SK-N-SH (cell line): ENCODE results near the gene C20orf144.

Experiments
- SIN3A ChIP-seq: IDR thresholded peaks from 2 replicates; pipeline ENCODE4 v1.6.1; 2012; ENCODE audit warnings: low read depth, mild to moderate bottlenecking, low read length, moderate library complexity, borderline replicate concordance
- TF ChIP-seq, protein P1 (sequence below): fragments of 200-600 bp; sonication (generic); IDR thresholded peaks from 2 replicates; pipeline ENCODE4 v1.6.1; 2017; ENCODE audit warnings: antibody characterized with exemption, mild to moderate bottlenecking, moderate library complexity

DNA sequence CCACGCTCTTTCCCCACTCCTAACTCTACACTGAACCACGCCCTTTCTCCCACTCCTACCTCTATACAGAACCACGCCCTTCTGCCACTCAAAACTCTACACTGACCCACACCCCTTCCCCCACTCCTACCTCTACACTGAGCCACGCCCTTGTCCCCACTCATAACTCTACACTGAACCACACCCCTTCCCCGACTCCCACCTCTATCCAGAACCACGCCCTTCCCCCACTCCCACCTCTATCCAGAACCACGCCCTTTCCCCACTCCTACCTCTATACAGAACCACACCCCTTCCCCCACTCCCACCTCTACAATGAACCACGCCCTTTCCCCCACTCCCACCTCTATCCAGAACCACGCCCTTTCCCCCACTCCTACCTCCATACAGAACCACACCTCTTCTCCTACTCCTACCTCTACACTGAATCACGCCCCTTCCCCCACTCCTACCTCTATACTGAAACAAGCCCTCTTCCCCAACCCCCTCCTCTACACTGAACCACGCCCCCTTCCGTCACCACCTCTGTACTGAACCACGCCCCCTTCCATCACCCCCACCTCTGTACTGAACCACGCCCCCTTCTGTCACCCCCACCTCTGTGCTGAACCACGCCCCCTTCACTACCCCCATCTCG is 47.9 kb downstream of the C20orf144 start:
- TF ChIP-seq, protein P1, sequence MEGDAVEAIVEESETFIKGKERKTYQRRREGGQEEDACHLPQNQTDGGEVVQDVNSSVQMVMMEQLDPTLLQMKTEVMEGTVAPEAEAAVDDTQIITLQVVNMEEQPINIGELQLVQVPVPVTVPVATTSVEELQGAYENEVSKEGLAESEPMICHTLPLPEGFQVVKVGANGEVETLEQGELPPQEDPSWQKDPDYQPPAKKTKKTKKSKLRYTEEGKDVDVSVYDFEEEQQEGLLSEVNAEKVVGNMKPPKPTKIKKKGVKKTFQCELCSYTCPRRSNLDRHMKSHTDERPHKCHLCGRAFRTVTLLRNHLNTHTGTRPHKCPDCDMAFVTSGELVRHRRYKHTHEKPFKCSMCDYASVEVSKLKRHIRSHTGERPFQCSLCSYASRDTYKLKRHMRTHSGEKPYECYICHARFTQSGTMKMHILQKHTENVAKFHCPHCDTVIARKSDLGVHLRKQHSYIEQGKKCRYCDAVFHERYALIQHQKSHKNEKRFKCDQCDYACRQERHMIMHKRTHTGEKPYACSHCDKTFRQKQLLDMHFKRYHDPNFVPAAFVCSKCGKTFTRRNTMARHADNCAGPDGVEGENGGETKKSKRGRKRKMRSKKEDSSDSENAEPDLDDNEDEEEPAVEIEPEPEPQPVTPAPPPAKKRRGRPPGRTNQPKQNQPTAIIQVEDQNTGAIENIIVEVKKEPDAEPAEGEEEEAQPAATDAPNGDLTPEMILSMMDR: no peak
- no peak for TF ChIP-seq SIN3A
